Nephron (organoid): ENCODE measurements around the gene POR.
"Not testable (repeated sequence)": the region's sequence is repeated elsewhere in the genome, so short reads cannot be mapped to it uniquely, and the experiment has no call there.

ENCODE experiments used
- H3K27ac Mint-ChIP-seq, 3 experiments: 2 replicates each; pipeline ENCODE4 v1.8.0; 2020; ENCODE audit warnings: mixed read lengths in 3 of 3, mild to moderate bottlenecking in 2 of 3, moderate library complexity in 1 of 3
- H3K27me3 Mint-ChIP-seq: 2 replicates; pipeline ENCODE4 v1.8.0; 2021; ENCODE audit warnings: low read depth, mild to moderate bottlenecking, moderate library complexity, mixed read lengths
- H3K36me3 Mint-ChIP-seq: 2 replicates; pipeline ENCODE4 v1.8.0; 2020; ENCODE audit warnings: low read depth, mixed read lengths
- H3K4me1 Mint-ChIP-seq: 2 replicates; pipeline ENCODE4 v1.8.0; 2020; ENCODE audit warnings: mixed read lengths
- H3K4me3 Mint-ChIP-seq, 3 experiments: 2 replicates each; pipeline ENCODE4 v1.8.0; 2020; ENCODE audit warnings: mild to moderate bottlenecking in 3 of 3, mixed read lengths in 3 of 3, moderate library complexity in 2 of 3
- H3K9me3 Mint-ChIP-seq: 2 replicates; pipeline ENCODE4 v1.8.0; 2020; ENCODE audit warnings: mixed read lengths
- TF ChIP-seq, protein P1 (sequence below), 3 experiments: fragments of 200-600 bp; sonication (generic); IDR thresholded peaks; one replicate each; pipeline ENCODE4 v1.5.0; 2021; ENCODE audit warnings: antibody characterized with exemption in 3 of 3; ENCODE audit not compliant: unreplicated experiment in 3 of 3

Gene POR

DNA sequence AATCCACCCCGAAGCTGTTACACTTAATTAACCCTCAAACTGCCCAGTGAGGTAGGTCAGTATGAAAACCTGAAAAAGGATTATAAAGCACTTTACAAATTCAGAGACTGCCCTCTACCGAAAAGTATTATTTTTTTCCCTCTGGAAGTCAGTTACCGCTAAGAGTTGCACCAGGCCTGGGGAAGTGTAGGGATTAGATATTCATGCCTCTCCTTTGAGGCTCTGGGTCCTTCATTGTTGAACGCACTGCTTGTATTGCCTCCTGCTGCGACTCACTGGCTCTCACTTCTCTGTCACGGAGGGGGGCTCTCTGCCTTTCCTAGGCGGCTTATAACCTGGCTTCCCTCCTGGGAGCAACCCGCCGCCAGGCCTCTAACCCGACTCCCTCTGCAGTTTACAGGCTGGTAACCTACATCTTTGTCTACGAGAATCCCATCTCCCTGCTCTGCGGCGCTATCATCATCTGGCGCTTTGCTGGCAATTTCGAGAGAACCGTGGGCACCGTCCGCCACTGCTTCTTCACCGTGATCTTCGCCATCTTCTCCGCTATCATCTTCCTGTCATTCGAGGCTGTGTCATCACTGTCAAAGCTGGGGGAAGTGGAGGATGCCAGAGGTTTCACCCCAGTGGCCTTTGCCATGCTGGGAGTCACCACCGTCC, 33.4 kb upstream of the POR start:
- peaks cover 47% of the 10 kb centered on the region for H3K36me3 Mint-ChIP-seq
- TF ChIP-seq, protein P1, sequence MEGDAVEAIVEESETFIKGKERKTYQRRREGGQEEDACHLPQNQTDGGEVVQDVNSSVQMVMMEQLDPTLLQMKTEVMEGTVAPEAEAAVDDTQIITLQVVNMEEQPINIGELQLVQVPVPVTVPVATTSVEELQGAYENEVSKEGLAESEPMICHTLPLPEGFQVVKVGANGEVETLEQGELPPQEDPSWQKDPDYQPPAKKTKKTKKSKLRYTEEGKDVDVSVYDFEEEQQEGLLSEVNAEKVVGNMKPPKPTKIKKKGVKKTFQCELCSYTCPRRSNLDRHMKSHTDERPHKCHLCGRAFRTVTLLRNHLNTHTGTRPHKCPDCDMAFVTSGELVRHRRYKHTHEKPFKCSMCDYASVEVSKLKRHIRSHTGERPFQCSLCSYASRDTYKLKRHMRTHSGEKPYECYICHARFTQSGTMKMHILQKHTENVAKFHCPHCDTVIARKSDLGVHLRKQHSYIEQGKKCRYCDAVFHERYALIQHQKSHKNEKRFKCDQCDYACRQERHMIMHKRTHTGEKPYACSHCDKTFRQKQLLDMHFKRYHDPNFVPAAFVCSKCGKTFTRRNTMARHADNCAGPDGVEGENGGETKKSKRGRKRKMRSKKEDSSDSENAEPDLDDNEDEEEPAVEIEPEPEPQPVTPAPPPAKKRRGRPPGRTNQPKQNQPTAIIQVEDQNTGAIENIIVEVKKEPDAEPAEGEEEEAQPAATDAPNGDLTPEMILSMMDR (IDR thresholded peaks at IDR 0.05; ENCODE audit: unreplicated experiment in 3 of 3) = peak in 1 of 3 experiments; percentile 9
- peak overlapping the region; percentile 27 to 52 (median 49) for H3K27ac Mint-ChIP-seq
- no peaks in the 10 kb centered on the region for H3K9me3 Mint-ChIP-seq
- H3K4me1 Mint-ChIP-seq = peaks cover 30% of the 10 kb centered on the region
- H3K4me3 Mint-ChIP-seq = peak overlapping the region; percentile 61 to 79 (median 71)
- H3K27me3 Mint-ChIP-seq = no peaks in the 10 kb centered on the region

DNA sequence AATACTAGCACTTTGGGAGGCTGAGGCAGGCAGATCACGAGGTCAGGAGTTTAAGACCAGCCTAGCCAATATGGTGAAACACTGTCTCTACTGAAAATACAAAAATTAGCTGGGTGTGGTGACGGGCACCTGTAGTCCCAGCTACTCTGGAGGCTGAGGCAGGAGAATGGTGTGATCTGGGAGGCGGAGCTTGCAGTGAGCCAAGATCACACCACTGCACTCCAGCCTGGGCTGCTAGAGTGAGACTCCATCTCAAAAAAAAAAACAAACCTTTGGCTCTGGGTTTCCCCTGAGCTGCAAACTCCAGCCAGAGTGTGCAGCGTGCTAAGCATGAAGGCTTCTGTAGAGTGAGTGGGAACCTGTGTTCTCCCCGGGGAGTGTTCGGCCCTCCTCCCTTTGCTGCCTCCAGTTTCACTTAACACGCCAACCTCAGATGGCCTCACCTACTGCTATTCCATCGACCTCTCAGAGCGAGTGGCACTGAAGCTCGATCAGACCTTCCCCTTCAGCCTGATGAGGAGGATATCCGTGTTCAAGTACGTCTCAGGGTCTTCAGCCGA, 31.6 kb upstream of the POR start:
- peaks cover 23% of the 10 kb centered on the region for H3K4me1 Mint-ChIP-seq
- not testable (repeated sequence) for H3K4me3 Mint-ChIP-seq, H3K27ac Mint-ChIP-seq, H3K9me3 Mint-ChIP-seq, H3K27me3 Mint-ChIP-seq
- peaks cover 56% of the 10 kb centered on the region for H3K36me3 Mint-ChIP-seq

DNA sequence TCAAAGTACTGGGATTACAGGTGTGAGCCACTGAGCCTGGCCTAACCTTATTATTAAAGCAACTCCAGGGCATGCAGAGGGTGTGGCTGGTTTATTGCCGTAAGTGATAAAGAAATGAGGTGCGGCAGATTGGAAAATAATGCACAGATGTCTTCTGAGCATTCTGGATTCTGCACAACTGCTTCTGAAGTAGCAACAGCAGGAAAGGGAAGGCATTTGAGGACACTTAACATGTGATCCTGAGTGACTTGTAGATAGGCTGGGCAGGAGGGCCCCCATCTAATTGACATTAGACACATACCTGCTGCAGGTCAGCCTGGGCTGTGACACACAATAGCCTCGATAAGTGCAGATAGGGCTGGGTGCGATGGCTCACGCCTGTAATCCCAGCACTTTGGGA, 30.5 kb upstream of the POR start:
- Mint-ChIP-seq H3K4me1 (peaks cover 20% of the 10 kb centered on the region), H3K4me3 (no peak overlapping the region), H3K36me3 (peaks cover 63% of the 10 kb centered on the region), H3K27ac (no peak overlapping the region), H3K9me3 (no peaks in the 10 kb centered on the region), H3K27me3 (no peaks in the 10 kb centered on the region)
- TF ChIP-seq, protein P1 (IDR thresholded peaks at IDR 0.05; ENCODE audit: unreplicated experiment in 3 of 3) = no peak

- Mint-ChIP-seq H3K4me1 (peaks cover 15% of the 10 kb centered on the region), H3K9me3 (no peaks in the 10 kb centered on the region), H3K27me3 (no peaks in the 10 kb centered on the region), H3K27ac (no peak overlapping the region), H3K4me3 (no peak overlapping the region), H3K36me3 (peaks cover 63% of the 10 kb centered on the region)
- TF ChIP-seq, protein P1 (IDR thresholded peaks at IDR 0.05; ENCODE audit: unreplicated experiment in 3 of 3) = no peak
Observed at GRCh38 chr7:75885036-75885435, 29.9 kb upstream of the POR start.

GRCh38 chr7:75887669-75888369, 27.1 kb upstream of the POR start:
- TF ChIP-seq, protein P1 (IDR thresholded peaks at IDR 0.05; ENCODE audit: unreplicated experiment in 3 of 3) = no peak
- peaks cover 45% of the 10 kb centered on the region for H3K36me3 Mint-ChIP-seq
- no peaks in the 10 kb centered on the region for H3K9me3 Mint-ChIP-seq
- H3K27ac Mint-ChIP-seq = no peak overlapping the region
- no peak overlapping the region for H3K4me3 Mint-ChIP-seq
- H3K27me3 Mint-ChIP-seq = no peaks in the 10 kb centered on the region
- H3K4me1 Mint-ChIP-seq = peaks cover 6% of the 10 kb centered on the region

GRCh38 chr7:75888464-75889222, 26.3 kb upstream of the POR start:
- Mint-ChIP-seq H3K36me3 (peaks cover 38% of the 10 kb centered on the region), H3K4me3 (no peak overlapping the region), H3K4me1 (peaks cover 6% of the 10 kb centered on the region), H3K27ac (peak overlapping the region in 1 of 3 experiments; percentile 42), H3K9me3 (no peaks in the 10 kb centered on the region), H3K27me3 (no peaks in the 10 kb centered on the region)
- TF ChIP-seq, protein P1 (IDR thresholded peaks at IDR 0.05; ENCODE audit: unreplicated experiment in 3 of 3) = no peak
